ENCODE measurements around the gene PARP12. TPM values are rescaled to one million over a fixed set of nuclear protein-coding genes. Genes with fewer than 3 reads are reported as not detected.

PARP12 gene
- total RNA-seq, 2 donors from 2014 or later = 21.9 to 46.4 TPM

- no peak overlapping the region for H3K27ac ChIP-seq
- H3K9me3 ChIP-seq = no peaks in the 10 kb centered on the region
- no peaks in the 10 kb centered on the region for H3K27me3 ChIP-seq (replicated peaks; ENCODE audit: insufficient read depth)
- no peaks in the 10 kb centered on the region for H3K4me1 ChIP-seq (replicated peaks)
- no peak for DNase-seq (ENCODE audit: low spot score)
- H3K4me3 ChIP-seq = no peak overlapping the region
- no peak for TF ChIP-seq POLR2AphosphoS5 (IDR thresholded peaks at IDR 0.05)
- TF ChIP-seq, protein P1, sequence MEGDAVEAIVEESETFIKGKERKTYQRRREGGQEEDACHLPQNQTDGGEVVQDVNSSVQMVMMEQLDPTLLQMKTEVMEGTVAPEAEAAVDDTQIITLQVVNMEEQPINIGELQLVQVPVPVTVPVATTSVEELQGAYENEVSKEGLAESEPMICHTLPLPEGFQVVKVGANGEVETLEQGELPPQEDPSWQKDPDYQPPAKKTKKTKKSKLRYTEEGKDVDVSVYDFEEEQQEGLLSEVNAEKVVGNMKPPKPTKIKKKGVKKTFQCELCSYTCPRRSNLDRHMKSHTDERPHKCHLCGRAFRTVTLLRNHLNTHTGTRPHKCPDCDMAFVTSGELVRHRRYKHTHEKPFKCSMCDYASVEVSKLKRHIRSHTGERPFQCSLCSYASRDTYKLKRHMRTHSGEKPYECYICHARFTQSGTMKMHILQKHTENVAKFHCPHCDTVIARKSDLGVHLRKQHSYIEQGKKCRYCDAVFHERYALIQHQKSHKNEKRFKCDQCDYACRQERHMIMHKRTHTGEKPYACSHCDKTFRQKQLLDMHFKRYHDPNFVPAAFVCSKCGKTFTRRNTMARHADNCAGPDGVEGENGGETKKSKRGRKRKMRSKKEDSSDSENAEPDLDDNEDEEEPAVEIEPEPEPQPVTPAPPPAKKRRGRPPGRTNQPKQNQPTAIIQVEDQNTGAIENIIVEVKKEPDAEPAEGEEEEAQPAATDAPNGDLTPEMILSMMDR (IDR thresholded peaks at IDR 0.05) = no peak
- TF ChIP-seq POLR2A (IDR thresholded peaks at IDR 0.05) = no peak
- intact Hi-C loops (cut with DNase I) = no loop called here
- H3K36me3 ChIP-seq = no peaks in the 10 kb centered on the region
These were observed 10.9 kb downstream of the PARP12 start for GRCh38 chr7:140051820-140052219.

- WGBS = 92% methylated on average over 3 of the region's 3 CpGs
- intact Hi-C loops (cut with DNase I) = no loop called here
- no peak overlapping the region for H3K4me3 ChIP-seq
- no peak for DNase-seq (ENCODE audit: low spot score)
- no peaks in the 10 kb centered on the region for H3K36me3 ChIP-seq
- no peaks in the 10 kb centered on the region for H3K9me3 ChIP-seq
- TF ChIP-seq, protein P1 (IDR thresholded peaks at IDR 0.05) = no peak
- TF ChIP-seq POLR2AphosphoS5 (IDR thresholded peaks at IDR 0.05) = no peak
- H3K4me1 ChIP-seq (replicated peaks) = no peaks in the 10 kb centered on the region
- H3K27me3 ChIP-seq (replicated peaks; ENCODE audit: insufficient read depth) = no peaks in the 10 kb centered on the region
- no peak overlapping the region for H3K27ac ChIP-seq
These were observed 12.7 kb downstream of the PARP12 start for GRCh38 chr7:140050100-140050499.

- H3K27me3 ChIP-seq (replicated peaks; ENCODE audit: insufficient read depth) = no peaks in the 10 kb centered on the region
- no peaks in the 10 kb centered on the region for H3K4me1 ChIP-seq (replicated peaks)
- TF ChIP-seq POLR2A (IDR thresholded peaks at IDR 0.05) (no peak), POLR2AphosphoS5 (IDR thresholded peaks at IDR 0.05) (no peak)
- TF ChIP-seq, protein P1 (IDR thresholded peaks at IDR 0.05) = no peak
- no peaks in the 10 kb centered on the region for H3K36me3 ChIP-seq
- DNase-seq (ENCODE audit: low spot score) = no peak
- H3K9me3 ChIP-seq = no peaks in the 10 kb centered on the region
- intact Hi-C loops (cut with DNase I) = no loop called here
- WGBS = 81% methylated on average over 5 of the region's 5 CpGs
- no peak overlapping the region for H3K27ac ChIP-seq
- no peak overlapping the region for H3K4me3 ChIP-seq
These were observed 13.3 kb downstream of the PARP12 start for GRCh38 chr7:140049339-140050024.

DNA sequence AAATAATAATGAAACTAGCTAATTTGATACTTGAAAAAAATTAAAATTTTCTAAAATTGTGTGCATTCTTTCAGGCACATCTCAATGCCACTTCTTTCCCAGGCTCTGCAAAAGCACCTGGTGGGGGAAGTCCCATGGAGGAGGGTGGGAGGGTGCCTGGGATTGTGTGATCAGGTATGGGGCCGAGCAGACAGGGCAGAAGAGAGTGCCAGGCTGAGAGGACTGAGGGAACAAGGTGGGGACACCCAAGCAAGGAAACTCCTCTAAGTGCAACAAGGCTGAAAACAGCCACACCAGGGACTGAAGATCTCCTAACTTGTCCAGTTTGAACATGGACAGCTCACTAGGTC lies 13.8 kb downstream of the PARP12 start:
- H3K27me3 ChIP-seq (replicated peaks; ENCODE audit: insufficient read depth) = no peaks in the 10 kb centered on the region
- TF ChIP-seq POLR2A (IDR thresholded peaks at IDR 0.05) = no peak
- TF ChIP-seq, protein P1 (IDR thresholded peaks at IDR 0.05) = no peak
- H3K9me3 ChIP-seq = no peaks in the 10 kb centered on the region
- no peaks in the 10 kb centered on the region for H3K36me3 ChIP-seq
- DNase-seq (ENCODE audit: low spot score) = no peak
- no peaks in the 10 kb centered on the region for H3K4me1 ChIP-seq (replicated peaks)
- intact Hi-C loops (cut with DNase I) = no loop called here
- 54% methylated on average over 1 of the region's 1 CpG for WGBS
- H3K4me3 ChIP-seq = no peak overlapping the region
- no peak overlapping the region for H3K27ac ChIP-seq

- H3K4me1 ChIP-seq (replicated peaks) = no peaks in the 10 kb centered on the region
- H3K27me3 ChIP-seq (replicated peaks; ENCODE audit: insufficient read depth) = no peaks in the 10 kb centered on the region
- H3K27ac ChIP-seq = no peak overlapping the region
- no peaks in the 10 kb centered on the region for H3K9me3 ChIP-seq
- DNase-seq (ENCODE audit: low spot score) = no peak
- no peaks in the 10 kb centered on the region for H3K36me3 ChIP-seq
- intact Hi-C loops (cut with DNase I) = no loop called here
- no peak overlapping the region for H3K4me3 ChIP-seq
- WGBS = 90% methylated on average over 4 of the region's 4 CpGs
- TF ChIP-seq POLR2AphosphoS5 (IDR thresholded peaks at IDR 0.05) = no peak
- TF ChIP-seq POLR2A (IDR thresholded peaks at IDR 0.05) = no peak
- TF ChIP-seq, protein P1 (IDR thresholded peaks at IDR 0.05) = no peak
These were observed 14.6 kb downstream of the PARP12 start for GRCh38 chr7:140048138-140048537.

Measured in prostate gland (tissue), 2 donors.